Thymus (tissue), 11 donors: Measurements from ENCODE around the gene TAS2R5. TPM values are rescaled to one million over a fixed set of nuclear protein-coding genes. Genes with fewer than 3 reads are reported as not detected.
"Not testable (repeated sequence)": the region's sequence is repeated elsewhere in the genome, so short reads cannot be mapped to it uniquely, and the experiment has no call there.

Source experiments
- DNase-seq, 9 donors: peaks; one replicate each; pipeline ENCODE4 v3.0.0-alpha.2; 2013; ENCODE audit warnings: low spot score in 9 of 9, low read depth in 6 of 9, missing footprints in 1 of 9
- H3K27ac ChIP-seq, 2 donors: one replicate each; pipeline ENCODE4 v1.5.1; 2013; ENCODE audit warnings: control low read depth in 1 of 2, low read depth in 1 of 2, low read length in 1 of 2, mild to moderate bottlenecking in 1 of 2, moderate library complexity in 1 of 2
- H3K27me3 ChIP-seq, 2 donors: one replicate each; pipeline ENCODE4 v1.5.1; 2013; ENCODE audit warnings: low read length in 1 of 2; ENCODE audit not compliant: control insufficient read depth in 2 of 2, insufficient read depth in 1 of 2
- H3K36me3 ChIP-seq, 2 donors: one replicate each; pipeline ENCODE4 v1.5.1; 2013; ENCODE audit warnings: low read length in 1 of 2, mild to moderate bottlenecking in 1 of 2, moderate library complexity in 1 of 2; ENCODE audit not compliant: control insufficient read depth in 2 of 2, insufficient read depth in 2 of 2
- H3K4me1 ChIP-seq, 2 donors: one replicate each; pipeline ENCODE4 v1.5.1; 2013; ENCODE audit warnings: low read length in 2 of 2; ENCODE audit not compliant: control insufficient read depth in 2 of 2, insufficient read depth in 2 of 2
- H3K4me3 ChIP-seq, 2 donors: one replicate each; pipeline ENCODE4 v1.5.1; 2013; ENCODE audit warnings: low read length in 2 of 2, control low read depth in 1 of 2, mild to moderate bottlenecking in 1 of 2
- H3K9me3 ChIP-seq, 2 donors: one replicate each; pipeline ENCODE4 v1.5.1; 2013; ENCODE audit warnings: low read length in 1 of 2, mild to moderate bottlenecking in 1 of 2; ENCODE audit not compliant: control insufficient read depth in 2 of 2, insufficient read depth in 1 of 2
- WGBS: extraction: QIAGEN DNeasy Blood & Tissue Kit; methylation state at CpG from one replicate; pipeline ENCODE4 v1.1.7; 2013; 5-methylcytosine and 5-hydroxymethylcytosine counted together
- polyA plus RNA-seq: library from polyadenylated mRNA; stranded (reverse); fragments of 200-250 nt; gene quantifications from one replicate; pipeline ENCODE4 v1.2.3, GENCODE V29; 2013
- total RNA-seq: library from RNA; stranded (reverse); fragments of 120-200 nt; gene quantifications from one replicate; pipeline ENCODE4 v1.2.4, GENCODE V29; 2013
- donor health status: healthy.

The TAS2R5 gene
- total and polyA plus RNA-seq, 2 donors: 0.57 to 1.6 TPM

DNA sequence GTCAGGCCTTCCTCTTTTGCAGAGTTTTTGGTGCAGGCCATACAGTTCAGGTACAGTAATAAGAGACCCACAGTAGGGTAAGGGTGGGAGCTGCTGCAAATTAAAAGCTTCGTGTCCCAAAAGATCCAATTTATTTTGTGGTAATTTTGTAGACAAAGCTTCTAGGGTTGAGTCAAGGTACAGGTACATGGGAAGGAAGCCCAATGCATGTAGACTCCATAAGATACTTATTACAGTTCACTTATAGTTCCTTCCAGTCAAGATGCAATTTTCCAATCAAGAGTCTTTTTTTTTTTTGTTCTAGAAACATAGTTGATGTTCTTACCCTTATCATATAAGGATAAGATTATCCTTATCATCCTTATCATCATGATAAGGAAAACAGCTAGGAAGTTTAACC, 13.6 kb upstream of the TAS2R5 start, which contains the start of gene TAS2R4:
Gene TAS2R4, plus strand, starts transcription at position 301 of the 400 bp plus-strand sequence. CDS start 1,815 bp downstream, outside the sequence.
- Histone ChIP-seq H3K4me3 (no peak within 1 kb of the TSS), H3K9me3 (peaks cover 0 to 5% of the 10 kb centered on the region in 2 donors), H3K4me1 (no peaks in the 10 kb centered on the region), H3K27me3 (no peaks in the 10 kb centered on the region), H3K27ac (no peak within 1 kb of the TSS), H3K36me3 (peaks cover 8 to 13% of the 10 kb centered on the region in 2 donors)
- DNase-seq: no peak
- 96% methylated on average over 1 of the region's 1 CpG for WGBS

DNA sequence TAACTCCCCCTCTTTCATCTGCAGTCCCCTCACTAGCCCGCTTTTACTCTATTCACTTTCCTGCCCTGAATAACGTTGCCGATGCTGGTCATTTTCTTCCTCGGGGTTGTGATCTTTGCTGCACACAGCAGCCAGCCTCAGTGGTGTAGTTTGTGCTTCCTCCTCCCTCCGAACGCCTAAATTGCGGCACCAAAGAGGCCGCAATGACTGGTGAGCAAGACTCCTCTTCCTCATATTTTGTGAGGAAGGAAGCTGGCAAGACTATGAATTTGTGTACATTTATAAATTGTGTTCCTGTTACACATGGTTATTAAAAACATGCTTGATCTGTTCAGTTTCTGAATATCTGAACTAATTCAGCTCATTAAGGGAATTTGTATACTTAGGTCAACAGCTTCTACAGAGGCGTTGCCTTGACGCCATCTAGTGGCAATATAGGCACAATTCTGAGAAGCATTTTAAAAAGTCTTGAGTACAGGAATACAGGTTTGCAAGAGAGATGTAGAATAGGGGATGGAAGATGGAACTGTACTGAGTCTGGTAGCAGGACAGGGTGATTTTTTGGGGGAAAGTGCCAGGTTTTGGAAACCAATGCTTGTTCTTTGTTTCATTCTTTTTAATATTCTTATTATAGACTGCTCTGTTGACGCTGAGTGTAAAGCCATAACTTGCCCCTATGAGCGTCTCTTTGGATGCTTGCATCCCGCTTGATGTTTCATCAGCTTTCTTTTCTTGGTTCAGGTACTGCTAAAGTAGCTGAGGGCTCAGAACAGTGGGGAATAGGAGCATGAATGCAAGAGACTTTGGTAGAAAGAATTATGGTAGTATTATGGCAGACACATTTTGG, 4.1 kb upstream of the TAS2R5 start:
- 85% methylated on average over 13 of the region's 13 CpGs for WGBS
- H3K36me3 ChIP-seq: peaks cover 14 to 19% of the 10 kb centered on the region in 2 donors
- H3K27ac ChIP-seq: no peak overlapping the region
- H3K4me3 ChIP-seq: no peak overlapping the region
- no peaks in the 10 kb centered on the region for H3K27me3 ChIP-seq
- peak in 8 of 9 donors; percentile 5 to 62 (median 22) for DNase-seq
- no peaks in the 10 kb centered on the region for H3K4me1 ChIP-seq
- H3K9me3 ChIP-seq: no peaks in the 10 kb centered on the region

DNA sequence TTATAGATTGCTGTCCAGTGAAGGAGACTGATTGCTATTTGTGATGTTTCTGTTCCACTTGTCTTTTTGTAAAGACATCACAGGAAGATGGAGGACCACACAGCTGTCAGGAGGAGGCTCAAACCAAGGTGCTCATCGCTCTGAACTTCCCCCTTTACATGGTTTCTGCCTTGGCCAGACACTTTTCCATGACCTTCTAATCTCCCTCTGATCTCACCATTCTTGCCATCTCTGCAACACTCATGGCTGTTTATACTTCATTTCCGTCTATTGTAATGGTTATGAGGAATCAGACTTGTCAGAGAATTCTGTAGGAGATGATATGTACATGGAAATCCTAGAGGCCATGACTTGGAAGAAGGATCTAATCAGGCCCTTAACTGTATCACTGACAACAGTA, 1.7 kb upstream of the TAS2R5 start:
- H3K27ac ChIP-seq: no peak overlapping the region
- no peak for DNase-seq

DNA sequence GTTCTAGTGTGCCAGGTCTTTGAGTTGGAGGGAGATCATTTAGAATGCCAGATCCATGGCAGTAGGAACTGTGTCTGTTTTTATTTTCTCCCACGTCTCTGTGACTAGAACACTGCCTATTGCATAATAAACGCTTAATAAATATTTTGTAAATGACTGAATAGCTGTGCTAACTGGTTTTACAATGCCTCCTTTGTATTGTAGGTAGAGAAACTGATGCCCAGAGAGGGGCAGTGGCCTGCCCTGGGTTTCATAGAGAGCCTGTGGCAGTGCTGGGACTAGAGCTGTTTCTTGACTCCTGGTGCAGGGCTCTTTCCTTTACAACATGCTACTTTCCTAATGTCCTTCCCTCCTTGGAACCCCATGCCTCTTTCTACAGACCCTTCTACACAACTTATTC, 2.5 kb downstream of the TAS2R5 start:
- no peak overlapping the region for H3K27ac ChIP-seq
- H3K4me3 ChIP-seq: no peak overlapping the region
- no peaks in the 10 kb centered on the region for H3K27me3 ChIP-seq
- no peak for DNase-seq
- 98% methylated on average over 2 of the region's 2 CpGs for WGBS
- no peaks in the 10 kb centered on the region for H3K9me3 ChIP-seq
- H3K4me1 ChIP-seq: no peaks in the 10 kb centered on the region
- peaks cover 14 to 16% of the 10 kb centered on the region in 2 donors for H3K36me3 ChIP-seq

More for the DNA sequence above, 1.7 kb upstream of the TAS2R5 start:
- Histone ChIP-seq H3K4me3 (no peak overlapping the region), H3K27me3 (no peaks in the 10 kb centered on the region), H3K4me1 (no peaks in the 10 kb centered on the region), H3K9me3 (no peaks in the 10 kb centered on the region), H3K36me3 (peaks cover 14 to 19% of the 10 kb centered on the region in 2 donors)
- WGBS: 98% methylated on average over 2 of the region's 2 CpGs

DNA sequence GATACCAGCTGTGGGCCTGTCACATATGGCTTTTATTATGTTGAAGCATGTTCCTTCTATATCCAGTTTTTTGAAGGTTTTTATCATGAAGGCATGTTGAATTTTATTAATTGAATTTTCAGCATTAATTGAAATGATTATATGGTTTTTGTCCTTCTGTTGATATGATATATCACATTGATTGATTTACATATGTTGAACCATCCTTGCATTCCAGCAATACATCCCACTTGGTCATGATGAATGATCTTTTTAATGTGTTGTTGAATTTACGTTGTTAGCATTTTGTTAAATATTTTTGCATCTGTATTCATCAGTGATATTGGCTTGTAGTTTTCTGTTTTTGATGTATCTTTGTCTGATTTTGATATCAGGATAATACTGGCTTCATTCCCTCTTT, 30.1 kb downstream of the TAS2R5 start:
- Histone ChIP-seq H3K27ac (no peak overlapping the region), H3K36me3 (no peaks in the 10 kb centered on the region), H3K9me3 (no peaks in the 10 kb centered on the region), H3K4me1 (no peaks in the 10 kb centered on the region), H3K4me3 (no peak overlapping the region), H3K27me3 (no peaks in the 10 kb centered on the region)
- no peak for DNase-seq
- WGBS: 95% methylated on average over 1 of the region's 1 CpG

DNA sequence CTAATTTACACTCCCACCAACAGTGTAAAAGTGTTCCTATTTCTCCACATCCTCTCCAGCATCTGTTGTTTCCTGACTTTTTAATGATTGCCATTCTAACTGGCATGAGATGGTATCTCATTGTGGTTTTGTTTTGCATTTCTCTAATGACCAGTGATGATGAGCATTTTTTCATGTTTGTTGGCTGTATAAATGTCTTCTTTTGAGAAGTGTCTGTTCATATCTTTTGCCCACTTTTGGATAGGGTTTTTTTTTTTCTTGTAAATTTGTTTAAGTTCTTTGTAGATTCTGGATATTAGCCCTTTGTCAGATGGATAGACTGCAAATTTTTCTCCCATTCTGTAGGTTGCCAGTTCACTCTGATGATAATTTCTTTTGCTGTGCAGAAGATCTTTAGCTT, 32.4 kb downstream of the TAS2R5 start:
- not testable (repeated sequence) for H3K27me3 ChIP-seq, DNase-seq, H3K27ac ChIP-seq, H3K36me3 ChIP-seq, H3K9me3 ChIP-seq, H3K4me3 ChIP-seq, H3K4me1 ChIP-seq

DNA sequence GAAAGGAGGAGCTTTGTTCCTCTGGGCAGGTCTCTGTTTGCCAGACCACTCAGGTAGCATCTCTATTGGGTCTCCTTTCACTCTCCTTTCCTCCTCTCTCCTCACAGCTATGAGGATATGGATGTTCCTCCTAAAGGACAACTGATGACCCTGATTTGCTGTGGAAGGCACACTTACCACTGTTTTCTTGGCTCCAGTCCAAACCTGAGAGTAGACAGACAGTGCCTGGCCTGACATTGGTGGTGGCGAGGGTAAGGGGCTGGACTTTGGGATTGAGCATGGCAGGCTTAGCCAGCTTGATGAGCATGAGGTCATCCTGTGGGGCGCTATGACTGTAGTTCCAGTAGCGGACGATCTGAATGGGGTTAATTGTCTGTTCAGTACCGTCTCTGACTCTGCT, 47.7 kb downstream of the TAS2R5 start:
- H3K4me1 ChIP-seq: no peaks in the 10 kb centered on the region
- DNase-seq: no peak
- H3K4me3 ChIP-seq: no peak overlapping the region
- no peaks in the 10 kb centered on the region for H3K9me3 ChIP-seq
- no peaks in the 10 kb centered on the region for H3K27me3 ChIP-seq
- H3K36me3 ChIP-seq: no peaks in the 10 kb centered on the region
- WGBS: 97% methylated on average over 5 of the region's 5 CpGs
- no peak overlapping the region for H3K27ac ChIP-seq

DNA sequence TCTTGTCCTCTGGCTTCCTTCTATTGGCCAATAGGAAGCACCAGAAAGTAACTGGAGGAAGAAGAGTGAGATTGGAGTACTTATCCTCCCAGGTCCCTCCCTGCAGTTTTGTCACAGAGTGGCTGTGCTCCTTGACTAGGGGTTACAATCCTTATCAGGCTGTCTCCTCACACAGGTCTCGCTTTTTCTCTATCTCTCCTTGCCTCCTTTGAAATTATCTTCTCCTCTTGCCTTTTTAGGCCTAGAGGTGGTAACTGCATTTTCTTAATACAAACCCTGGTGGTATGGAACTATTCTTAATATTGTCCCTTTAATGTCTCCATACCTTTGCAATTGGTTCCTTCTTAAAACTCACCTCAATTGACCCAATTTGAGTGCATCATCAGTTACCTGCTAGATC, 48.6 kb downstream of the TAS2R5 start:
- H3K4me1 ChIP-seq: no peaks in the 10 kb centered on the region
- no peaks in the 10 kb centered on the region for H3K36me3 ChIP-seq
- no peaks in the 10 kb centered on the region for H3K27me3 ChIP-seq
- DNase-seq: no peak
- WGBS: 93% methylated on average over 1 of the region's 1 CpG
- no peak overlapping the region for H3K4me3 ChIP-seq
- no peaks in the 10 kb centered on the region for H3K9me3 ChIP-seq
- H3K27ac ChIP-seq: no peak overlapping the region

DNA sequence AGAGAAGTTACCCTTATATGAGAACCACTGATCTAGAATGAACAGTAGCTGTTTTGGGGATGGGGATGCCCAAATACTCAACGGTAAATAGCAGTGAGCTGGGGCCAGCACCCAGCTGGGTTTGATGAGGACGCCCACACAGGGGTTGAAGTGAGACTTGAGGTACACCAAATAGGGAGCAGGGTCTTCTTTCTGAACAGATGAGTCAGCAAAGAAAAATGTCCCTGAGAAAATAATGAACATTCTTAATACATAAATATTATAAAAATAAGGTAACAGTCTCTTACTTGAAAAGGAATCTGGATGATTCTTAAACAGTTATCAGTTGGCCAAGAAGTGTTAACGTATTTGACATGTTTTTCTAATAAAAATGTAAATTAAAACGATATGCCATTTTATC, 49.2 kb downstream of the TAS2R5 start:
- whole genome bisulfite sequencing: 98% methylated on average over 4 of the region's 4 CpGs
- Histone ChIP-seq H3K4me3 (no peak overlapping the region), H3K36me3 (no peaks in the 10 kb centered on the region), H3K27ac (no peak overlapping the region), H3K4me1 (no peaks in the 10 kb centered on the region), H3K27me3 (no peaks in the 10 kb centered on the region), H3K9me3 (no peaks in the 10 kb centered on the region)
- no peak for DNase-seq
